Right lobe of liver (tissue), 6 donors: Measurements from ENCODE around the gene DPH1. TPM values are rescaled to one million over a fixed set of nuclear protein-coding genes. Genes with fewer than 3 reads are reported as not detected.

ENCODE experiments used
- ATAC-seq, 4 donors: fragments of 200-7000 bp; cut with Tn5 transposase; one replicate each; pipeline ENCODE4 v1.9.1; 2020; ENCODE audit warnings: mild to moderate bottlenecking in 4 of 4, moderate library complexity in 4 of 4
- DNase-seq, 3 donors: peaks; one replicate each; pipeline ENCODE4 v3.0.0-alpha.2; 2020
- H3K27ac ChIP-seq, 3 donors: fragments of 200-600 bp; one replicate each; pipeline ENCODE4 v1.8.0; 2022
- H3K27me3 ChIP-seq, 2 donors: fragments of 200-600 bp; one replicate each; pipeline ENCODE4 v1.8.0; 2022
- H3K36me3 ChIP-seq, 4 donors: fragments of 200-600 bp; sonication (generic) in 1 of 4; one replicate each; pipeline versions ENCODE4 v1.5.1 to v1.8.0; 2017 to 2022; ENCODE audit warnings: control low read depth in 1 of 4
- H3K4me1 ChIP-seq, 4 donors: fragments of 200-600 bp; sonication (generic) in 1 of 4; one replicate each; pipeline versions ENCODE4 v1.5.1 to v1.8.0; 2017 to 2022; ENCODE audit warnings: control low read depth in 1 of 4
- H3K4me3 ChIP-seq, 3 donors: fragments of 200-600 bp; one replicate each; pipeline ENCODE4 v1.8.0; 2022
- H3K9me3 ChIP-seq, 4 donors: fragments of 200-600 bp; sonication (generic) in 1 of 4; one replicate each; pipeline versions ENCODE4 v1.5.1 to v1.8.0; 2017 to 2022; ENCODE audit warnings: control low read depth in 1 of 4
- CTCF ChIP-seq, 4 donors: fragments of 200-600 bp in 3 of 4; fragments of 450-650 bp in 1 of 4; IDR thresholded peaks; one replicate each; pipeline versions ENCODE4 v1.5.1 to v1.8.0; 2016 to 2022; ENCODE audit warnings: antibody characterized with exemption in 4 of 4, mild to moderate bottlenecking in 2 of 4
- POLR2A ChIP-seq: fragments of 450-650 bp; IDR thresholded peaks from one replicate; pipeline ENCODE4 v1.6.1; 2017; ENCODE audit warnings: antibody characterized with exemption, mild to moderate bottlenecking
- WGBS: methylation state at CpG from one replicate; pipeline ENCODE4 v1.1.6; 2018; ENCODE audit warnings: low coverage, low lambda C conversion rate; ENCODE audit not compliant: insufficient coverage; ENCODE audit errors: missing lambda C conversion rate; 5-methylcytosine and 5-hydroxymethylcytosine counted together
- intact Hi-C, 2 donors: fragments of 100-400 bp; cut with DNase I; formaldehyde crosslinking; loops; one replicate each; pipeline versions ENCODE4 v1.11.2 to v1.14.1; 2022
- total RNA-seq, 6 experiments: library from RNA; depleted of rRNA in 2 of 6; stranded (reverse); fragments of >200 nt in 2 of 6; fragmentation: NEBNext Ultra II Directional in 3 of 6; extraction: Animal tissue kit (Norgen Biotek cat#: 25700) in 3 of 6; gene quantifications; one replicate each; pipeline versions ENCODE4 v1.1.0 to v1.2.4, GENCODE V29; 2016 to 2023
- donor health status: DM: no; HTN: yes; CAD: no.
- donor health status: DM: no; HTN: no; CAD: no.
- donor health status: DM: no; HTN: no; CAD: no.
- donor health status: DM: no; HTN: yes; CAD: no.
- donor health status: DM: no; HTN: yes; CAD: no.

The DPH1 gene
- total RNA-seq, 6 experiments from 2014 or later: 20.0 to 41.1 (median 25.4) TPM

DNA sequence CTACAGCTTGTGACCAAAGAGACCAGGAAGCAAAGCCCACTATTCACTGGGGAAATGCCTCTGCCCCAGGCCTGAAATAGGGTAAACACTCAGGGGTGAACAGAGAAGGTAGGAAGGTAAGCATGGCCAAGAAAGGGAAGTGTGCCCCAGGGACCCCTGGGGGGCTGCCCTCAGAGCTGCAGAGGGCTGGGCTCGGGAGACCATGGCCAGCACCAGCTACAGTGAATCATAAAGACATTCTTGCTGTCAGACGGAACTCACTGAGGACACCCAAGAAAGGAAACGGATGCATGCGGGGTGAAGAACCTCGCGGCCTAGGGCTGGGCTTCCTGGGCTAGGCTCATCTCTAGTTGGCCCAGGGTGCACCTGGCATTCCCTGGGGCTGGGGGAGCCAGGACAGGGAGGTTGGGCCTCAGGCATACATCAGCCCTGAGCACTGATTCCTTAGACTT, 34.6 kb downstream of the DPH1 start:
- ATAC-seq (peak in 3 of 4 donors; percentile 2 to 12 (median 4)), DNase-seq (no peak)
- peaks cover 0 to 28% (median 3%) of the 10 kb centered on the region in 4 donors for H3K4me1 ChIP-seq
- no peaks in the 10 kb centered on the region for H3K36me3 ChIP-seq
- intact Hi-C loops: no loop called here
- H3K27ac ChIP-seq: peak overlapping the region; percentile 36 to 65 (median 40)
- TF ChIP-seq CTCF (IDR thresholded peaks at IDR 0.05): no peak
- TF ChIP-seq POLR2A: no peak
- no peaks in the 10 kb centered on the region for H3K9me3 ChIP-seq
- H3K27me3 ChIP-seq: no peaks in the 10 kb centered on the region
- H3K4me3 ChIP-seq: no peak overlapping the region
- no CpG with 5 or more reads among the region's 6 CpGs for WGBS

DNA sequence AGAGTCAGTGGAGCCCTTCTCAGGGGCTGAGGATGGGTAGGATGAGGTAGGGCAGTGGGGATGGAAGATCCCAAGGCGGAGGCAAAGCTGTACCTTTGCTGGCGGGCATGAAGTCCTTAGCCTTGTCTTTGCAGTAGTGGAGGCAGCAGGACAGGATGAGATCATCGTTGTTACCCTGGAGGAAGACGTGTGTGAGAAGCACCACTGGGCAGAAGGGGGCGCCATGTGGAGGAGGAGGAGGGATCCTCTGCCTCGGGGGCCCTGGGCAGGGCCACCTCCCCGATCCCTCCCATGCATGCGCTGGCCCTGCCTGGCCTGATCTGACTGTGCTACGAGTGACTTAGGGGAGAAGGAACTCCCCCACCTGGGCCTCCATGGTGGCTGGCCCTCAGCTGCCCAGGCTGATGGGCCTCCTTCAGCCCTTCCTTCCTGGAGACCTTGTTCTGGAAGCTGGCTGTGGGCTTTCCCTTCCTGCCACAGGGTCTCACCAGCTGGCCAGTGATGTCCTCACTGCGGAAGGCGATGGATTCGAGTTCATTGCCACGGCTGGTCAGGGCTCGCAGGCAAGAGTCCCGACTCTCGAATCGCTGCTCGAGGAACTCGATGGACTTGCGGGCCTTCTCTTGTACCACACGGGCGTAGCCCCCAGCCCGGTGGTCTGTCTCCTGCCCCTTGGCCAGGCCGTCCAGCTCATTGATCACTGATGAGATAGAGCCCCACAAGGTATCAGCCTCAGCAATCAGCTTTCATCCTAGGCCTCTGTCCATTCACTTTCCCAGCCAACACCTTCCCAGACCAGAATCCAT, 35.2 kb downstream of the DPH1 start:
- Histone ChIP-seq H3K27me3 (no peaks in the 10 kb centered on the region), H3K4me1 (peaks cover 0 to 33% (median 3%) of the 10 kb centered on the region in 4 donors), H3K36me3 (no peaks in the 10 kb centered on the region), H3K4me3 (no peak overlapping the region), H3K27ac (peak overlapping the region; percentile 24 to 65 (median 40)), H3K9me3 (no peaks in the 10 kb centered on the region)
- WGBS: 57% methylated on average over 5 of the region's 24 CpGs
- DNase-seq (no peak), ATAC-seq (peak; percentile 12 to 16 (median 13))
- intact Hi-C loops: no loop called here
- peak in 3 of 4 donors; percentile 11 to 18 (median 18) for TF ChIP-seq CTCF (IDR thresholded peaks at IDR 0.05)
- no peak for TF ChIP-seq POLR2A

DNA sequence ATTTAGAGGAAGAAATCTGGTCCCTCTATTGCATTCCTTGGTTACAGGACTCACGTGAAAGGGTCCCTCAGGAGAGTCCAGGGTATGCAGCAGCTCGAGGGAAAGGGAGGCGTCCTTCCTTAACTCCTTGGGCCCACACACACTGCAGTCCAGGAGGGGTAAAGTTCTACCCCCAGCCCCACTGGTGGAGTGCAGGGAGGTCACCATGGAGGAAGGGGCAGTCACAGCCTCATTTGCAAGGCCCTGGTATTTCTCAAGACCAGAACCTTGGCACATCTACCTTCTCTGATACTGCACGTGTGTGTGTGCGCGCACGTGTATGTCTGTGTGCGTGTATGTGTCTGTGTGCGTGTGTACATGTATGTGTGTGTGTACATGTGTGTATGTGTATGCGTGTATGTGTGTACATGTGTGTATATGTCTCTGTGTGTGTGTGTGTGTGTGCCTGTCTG, 36.0 kb downstream of the DPH1 start:
- intact Hi-C loops: no loop called here
- WGBS: 61% methylated on average over 3 of the region's 10 CpGs
- Histone ChIP-seq H3K27me3 (no peaks in the 10 kb centered on the region), H3K36me3 (no peaks in the 10 kb centered on the region), H3K9me3 (no peaks in the 10 kb centered on the region), H3K27ac (peak overlapping the region in 2 of 3 donors; percentile 40 to 65), H3K4me3 (no peak overlapping the region), H3K4me1 (peaks cover 0 to 41% (median 3%) of the 10 kb centered on the region in 4 donors)
- no peak for ATAC-seq
- DNase-seq: no peak
- TF ChIP-seq POLR2A: no peak

DNA sequence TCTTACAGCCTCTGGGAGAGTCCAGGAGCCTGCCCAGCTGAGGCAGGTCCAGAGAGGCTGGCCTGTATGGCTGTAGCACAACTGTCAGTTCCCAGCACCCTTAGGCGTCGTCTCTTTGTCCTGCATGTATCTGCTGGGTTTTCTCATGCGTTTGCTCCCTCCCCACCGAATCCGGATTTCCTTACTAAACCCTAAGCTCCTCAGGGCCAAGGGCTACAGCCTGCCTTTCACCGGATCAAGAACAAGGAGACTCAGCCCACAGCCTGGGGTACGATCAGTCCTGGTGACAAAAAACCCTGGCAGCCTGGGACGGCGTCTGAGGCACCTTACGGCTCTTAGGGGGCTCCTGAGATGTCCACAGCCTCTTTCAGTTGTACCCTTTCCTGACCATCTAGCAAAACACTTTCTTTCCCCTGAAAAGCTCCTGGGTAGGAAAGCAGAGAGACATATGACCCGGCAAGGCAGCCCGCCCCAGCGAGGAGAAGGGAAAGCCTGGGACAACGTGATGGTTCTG, 37.2 kb downstream of the DPH1 start:
- no peaks in the 10 kb centered on the region for H3K27me3 ChIP-seq
- H3K27ac ChIP-seq: peak overlapping the region in 2 of 3 donors; percentile 47 to 71
- peaks cover 0 to 42% (median 3%) of the 10 kb centered on the region in 4 donors for H3K4me1 ChIP-seq
- ATAC-seq (peak in 1 of 4 donors; percentile 1), DNase-seq (no peak)
- no peak overlapping the region for H3K4me3 ChIP-seq
- no peaks in the 10 kb centered on the region for H3K36me3 ChIP-seq
- no peaks in the 10 kb centered on the region for H3K9me3 ChIP-seq
- no peak for TF ChIP-seq CTCF (IDR thresholded peaks at IDR 0.05)
- no peak for TF ChIP-seq POLR2A
- intact Hi-C loops: no loop called here
- WGBS: 52% methylated on average over 11 of the region's 14 CpGs

DNA sequence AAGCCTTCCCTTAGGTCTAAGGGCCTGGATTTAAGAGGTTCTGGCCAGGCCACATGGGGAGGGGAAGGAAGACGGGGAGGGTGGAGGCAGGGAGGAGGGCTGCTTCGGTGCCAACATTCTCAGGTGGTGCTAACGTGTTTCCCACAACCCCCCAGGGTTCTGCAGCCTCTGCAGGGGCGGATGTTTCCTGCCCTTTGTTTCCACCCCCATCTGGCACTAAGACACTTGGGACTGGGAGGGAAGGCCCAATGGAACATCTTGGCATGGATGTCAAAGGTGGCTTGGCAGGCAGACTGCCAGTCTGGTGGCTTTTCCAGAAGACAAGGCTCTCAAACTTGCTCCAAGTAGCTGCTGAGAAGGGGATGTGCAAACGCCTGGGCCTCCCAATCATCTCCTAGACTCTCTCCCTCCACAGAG, 37.7 kb downstream of the DPH1 start:
- H3K27ac ChIP-seq: peak overlapping the region in 2 of 3 donors; percentile 47 to 71
- no CpG with 5 or more reads among the region's 5 CpGs for WGBS
- DNase-seq: no peak
- H3K4me1 ChIP-seq: peaks cover 0 to 42% (median 3%) of the 10 kb centered on the region in 4 donors
- no peaks in the 10 kb centered on the region for H3K9me3 ChIP-seq
- H3K27me3 ChIP-seq: no peaks in the 10 kb centered on the region
- intact Hi-C loops: no loop called here
- no peak overlapping the region for H3K4me3 ChIP-seq
- ATAC-seq: no peak
- no peaks in the 10 kb centered on the region for H3K36me3 ChIP-seq
- no peak for TF ChIP-seq POLR2A
- TF ChIP-seq CTCF (IDR thresholded peaks at IDR 0.05): no peak
